NCI-H1694 (cell line): ENCODE results near the gene RBP2.
A peak's percentile ranks its signal among the peaks of the same experiment; 100 is the strongest.

Source experiments
- DNase-seq: peaks from one replicate; lab custom pipeline; 2025; lab: John Stamatoyannopoulos, UW

RBP2 gene

DNA sequence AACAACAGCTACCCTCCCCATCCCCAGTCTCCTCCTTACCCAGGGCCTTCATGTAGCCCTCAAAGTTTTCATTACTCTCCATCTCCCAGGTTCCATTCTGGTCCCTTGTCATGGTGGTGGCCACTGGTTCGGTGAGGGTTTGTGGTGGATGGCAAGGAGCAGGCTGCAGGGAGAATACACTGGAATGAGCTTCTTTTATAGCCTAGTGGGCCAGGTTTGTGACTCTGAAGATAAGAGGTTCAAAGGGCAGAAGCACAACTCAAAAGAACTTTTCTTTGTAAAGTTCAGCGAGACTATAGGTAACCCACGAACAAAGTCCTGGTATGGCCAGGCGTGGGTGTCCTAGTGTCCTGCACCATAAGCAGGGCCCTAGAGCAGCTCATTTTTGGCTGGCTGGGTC is at the start of gene RBP2:
RBP2 (minus strand) TSS at position 169 of the 400 bp plus-strand sequence; CDS start at position 112, 57 bp downstream.
- DNase-seq, result no peak

- no peak for DNase-seq
These were observed 48.7 kb upstream of the RBP2 start for GRCh38 chr3:139524841-139525636.

GRCh38 chr3:139523718-139524117 is 47.4 kb upstream of the RBP2 start:
- DNase-seq, result no peak

DNA sequence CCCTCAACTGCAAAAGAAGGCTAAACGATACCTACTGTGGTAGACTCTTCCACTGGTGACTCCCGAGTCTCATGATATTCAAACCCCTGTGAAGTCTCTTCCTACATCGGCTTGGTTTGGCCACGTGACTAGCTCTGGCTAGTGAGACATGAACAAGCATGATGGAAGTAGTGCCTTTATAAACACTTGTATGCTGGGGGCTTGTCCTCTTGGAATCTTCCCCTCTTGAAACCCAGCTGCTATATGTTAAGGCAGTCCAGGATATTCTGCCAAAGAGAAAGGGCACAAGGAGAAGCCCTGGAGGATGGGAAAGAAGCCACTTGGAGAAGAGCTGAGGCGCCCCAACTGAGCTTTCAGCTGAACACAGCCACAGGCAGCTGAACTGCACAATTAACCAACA is 46.9 kb upstream of the RBP2 start:
- DNase-seq, result no peak

DNA sequence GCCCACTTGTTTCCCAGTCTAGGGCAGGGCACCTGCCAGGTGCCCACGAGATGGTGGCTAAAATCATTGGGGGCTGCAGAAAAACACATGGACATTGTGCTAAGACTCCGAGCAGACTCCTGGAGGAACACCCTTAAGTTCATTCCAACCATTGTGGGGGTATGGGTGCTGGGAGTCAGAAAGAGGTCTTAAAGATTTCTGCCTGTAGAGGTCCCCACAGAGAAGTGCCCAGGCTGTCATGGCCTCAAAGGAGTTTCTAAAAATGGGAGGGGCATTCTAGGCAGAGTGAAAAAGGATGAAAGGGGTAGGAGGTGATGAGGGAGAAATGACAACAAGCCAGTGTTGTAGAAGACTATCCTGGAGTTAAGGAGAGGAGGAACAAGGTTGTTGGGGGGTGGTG is 46.1 kb upstream of the RBP2 start:
- no peak for DNase-seq

- peak; percentile 89 for DNase-seq
These were observed 45.5 kb upstream of the RBP2 start for GRCh38 chr3:139521816-139522215.

GRCh38 chr3:139521144-139521543 is 44.8 kb upstream of the RBP2 start:
- DNase-seq, result no peak

GRCh38 chr3:139519998-139520737 is 43.9 kb upstream of the RBP2 start:
- no peak for DNase-seq

DNA sequence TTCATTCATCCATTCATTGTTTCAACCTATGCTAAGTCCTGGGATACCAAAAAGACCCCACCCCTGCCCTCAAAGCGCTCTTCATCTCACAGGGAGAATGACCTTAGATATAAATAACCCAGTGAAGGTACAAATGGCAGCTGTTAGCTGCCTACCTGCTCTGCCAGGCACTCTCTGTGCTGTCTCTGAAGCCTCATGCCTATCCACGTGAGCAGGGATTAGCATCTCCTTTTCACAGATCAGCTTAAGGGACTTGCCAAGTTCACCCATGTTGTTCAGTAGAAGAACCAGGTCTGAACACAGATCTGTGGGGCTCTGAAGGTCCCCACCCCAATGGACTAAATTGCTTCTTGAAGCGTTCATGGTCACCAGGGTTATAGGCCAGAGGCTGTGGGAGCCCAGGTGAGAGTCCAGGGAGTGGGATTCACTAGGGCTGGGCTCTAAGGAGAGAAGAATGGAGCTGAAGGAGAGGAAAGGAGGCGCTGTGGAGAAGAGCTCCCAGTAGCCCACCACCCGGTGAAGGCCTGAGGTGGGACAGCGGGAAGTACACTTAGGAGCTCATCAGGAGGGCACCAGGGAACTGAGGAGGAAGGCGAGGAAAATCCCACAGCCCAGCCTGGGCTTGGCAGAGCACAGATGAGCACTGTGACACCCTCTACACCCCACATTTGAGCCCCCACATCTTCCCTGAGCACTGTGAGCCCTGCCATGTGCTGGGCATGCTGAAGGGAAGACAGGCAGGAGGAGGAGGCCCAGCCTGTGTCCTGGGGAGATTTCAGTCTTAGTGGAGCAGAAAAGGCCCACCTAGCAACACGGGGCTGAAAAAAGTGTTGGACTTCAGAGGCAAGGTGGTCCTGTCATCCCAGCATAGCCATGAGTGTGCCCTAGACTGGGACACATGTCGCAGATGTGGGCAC is 42.9 kb upstream of the RBP2 start:
- no peak for DNase-seq

DNA sequence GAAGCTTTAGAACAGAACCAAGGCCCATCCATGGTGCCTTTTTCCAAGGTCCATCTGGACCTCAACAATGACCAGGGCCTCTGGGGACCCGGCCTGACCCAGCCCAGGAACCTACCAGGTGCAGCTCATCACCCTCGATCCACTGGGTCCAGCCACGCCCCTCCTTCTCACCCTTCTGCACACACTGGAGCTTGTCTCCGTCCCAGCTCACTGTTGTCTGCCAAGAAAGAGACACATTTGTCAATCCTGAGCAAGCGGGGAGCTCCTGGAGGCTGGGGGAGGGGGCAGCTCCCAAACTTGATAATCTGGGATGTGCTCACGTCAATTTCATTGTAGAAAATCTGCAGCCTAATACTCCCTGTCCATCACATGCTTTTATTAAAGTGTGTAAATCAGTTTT is 42.0 kb upstream of the RBP2 start:
- DNase-seq, result no peak

DNA sequence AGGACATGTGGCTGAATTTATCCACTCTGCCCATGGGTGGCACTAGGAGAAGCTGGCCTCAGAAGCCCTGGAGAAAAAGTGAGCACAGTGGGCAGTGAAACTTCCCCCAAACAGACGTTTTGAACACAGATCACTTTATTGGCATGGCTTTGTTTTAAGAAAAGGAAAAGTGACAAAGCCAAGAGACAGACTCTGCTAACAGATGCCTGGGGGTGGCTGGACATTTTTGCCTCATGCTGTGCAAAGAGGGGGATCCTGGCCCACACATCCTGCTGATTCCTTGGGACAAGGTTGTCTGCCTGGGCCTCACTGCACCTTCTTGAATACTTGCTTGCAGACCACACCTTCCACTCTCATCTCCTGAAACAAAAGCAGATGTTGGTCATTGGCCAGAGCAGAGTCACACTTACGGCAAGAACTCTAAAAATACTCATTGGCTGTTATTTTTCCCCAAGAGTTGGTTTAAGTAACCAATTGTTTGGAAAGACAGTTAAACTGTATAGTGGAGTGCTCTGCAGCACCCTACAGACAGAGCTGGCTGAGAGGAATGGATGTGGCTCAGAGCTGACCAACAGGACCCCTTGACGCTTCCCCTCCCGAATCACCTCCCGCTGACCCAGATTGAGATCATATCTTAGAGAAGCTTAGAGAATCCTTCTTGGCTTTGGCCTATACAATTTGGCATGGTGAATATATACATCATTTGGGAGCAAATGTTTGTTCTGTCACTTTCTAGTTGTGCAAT is 41.2 kb upstream of the RBP2 start:
- no peak for DNase-seq

- no peak for DNase-seq
These were observed 38.4 kb upstream of the RBP2 start for GRCh38 chr3:139514741-139515140.

DNA sequence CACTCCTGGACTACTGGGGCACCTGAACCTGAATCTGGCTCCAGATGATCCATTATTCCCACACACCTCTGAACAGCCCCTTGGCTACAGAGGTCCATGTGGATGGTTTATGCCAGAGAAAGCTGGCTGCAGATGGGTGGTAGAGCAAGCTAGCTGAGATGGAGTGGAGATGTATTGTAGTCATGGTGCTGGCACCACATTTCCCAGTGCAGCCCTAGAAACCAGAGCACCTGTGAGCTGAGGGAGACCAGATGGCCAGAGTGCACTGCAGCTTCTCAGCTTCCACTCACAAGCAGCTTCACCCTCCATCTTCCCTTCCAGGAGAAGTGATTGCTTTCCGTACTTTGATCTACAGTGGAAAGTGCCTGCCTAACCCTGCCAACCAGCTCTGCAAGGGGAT is 33.3 kb upstream of the RBP2 start:
- DNase-seq, result no peak

DNA sequence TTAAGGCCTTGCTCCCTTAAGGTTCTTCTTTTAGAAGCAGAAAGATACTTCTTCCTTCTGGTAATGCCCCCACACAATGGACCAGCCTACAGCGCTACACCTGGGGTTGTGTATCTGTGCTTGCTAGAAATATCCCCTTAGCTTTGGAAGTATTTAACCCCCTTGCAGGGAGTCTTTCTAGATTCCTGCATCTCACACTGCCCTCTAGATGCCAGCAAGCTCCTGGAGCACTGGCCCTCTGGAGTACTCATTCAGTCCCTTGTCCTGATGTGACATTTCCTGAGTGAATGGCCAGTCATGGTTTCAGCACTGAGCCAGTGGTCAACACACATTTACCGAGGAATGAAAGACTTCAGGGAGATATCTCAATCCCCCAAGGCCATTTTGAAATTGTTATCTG is 30.4 kb upstream of the RBP2 start:
- DNase-seq, result no peak

- no peak for DNase-seq
These were observed 29.6 kb upstream of the RBP2 start for GRCh38 chr3:139505829-139506386.

- no peak for DNase-seq
These were observed 23.2 kb upstream of the RBP2 start for GRCh38 chr3:139499536-139499935.

GRCh38 chr3:139493826-139494385 is 17.6 kb upstream of the RBP2 start:
- DNase-seq, result no peak

DNA sequence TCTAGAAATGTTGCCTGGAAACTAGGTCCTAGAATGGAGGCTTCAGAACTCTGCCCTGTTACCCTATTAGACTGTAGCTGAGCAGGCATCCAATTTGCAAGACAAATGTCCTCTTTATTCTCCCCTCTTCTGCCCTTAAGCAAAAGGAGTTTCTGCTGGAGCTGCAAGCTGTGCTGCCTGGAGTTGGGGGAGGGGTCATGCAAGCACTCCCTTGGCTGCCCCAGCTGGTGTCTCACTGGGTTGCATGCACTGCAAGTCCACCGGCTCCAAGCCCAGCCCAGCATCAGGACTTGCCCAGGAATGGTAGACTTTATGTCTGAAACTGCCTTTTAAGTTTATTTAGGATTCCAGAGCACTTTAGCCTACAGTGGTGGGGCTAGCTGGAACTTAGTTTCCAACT is 15.7 kb upstream of the RBP2 start:
- no peak for DNase-seq

DNA sequence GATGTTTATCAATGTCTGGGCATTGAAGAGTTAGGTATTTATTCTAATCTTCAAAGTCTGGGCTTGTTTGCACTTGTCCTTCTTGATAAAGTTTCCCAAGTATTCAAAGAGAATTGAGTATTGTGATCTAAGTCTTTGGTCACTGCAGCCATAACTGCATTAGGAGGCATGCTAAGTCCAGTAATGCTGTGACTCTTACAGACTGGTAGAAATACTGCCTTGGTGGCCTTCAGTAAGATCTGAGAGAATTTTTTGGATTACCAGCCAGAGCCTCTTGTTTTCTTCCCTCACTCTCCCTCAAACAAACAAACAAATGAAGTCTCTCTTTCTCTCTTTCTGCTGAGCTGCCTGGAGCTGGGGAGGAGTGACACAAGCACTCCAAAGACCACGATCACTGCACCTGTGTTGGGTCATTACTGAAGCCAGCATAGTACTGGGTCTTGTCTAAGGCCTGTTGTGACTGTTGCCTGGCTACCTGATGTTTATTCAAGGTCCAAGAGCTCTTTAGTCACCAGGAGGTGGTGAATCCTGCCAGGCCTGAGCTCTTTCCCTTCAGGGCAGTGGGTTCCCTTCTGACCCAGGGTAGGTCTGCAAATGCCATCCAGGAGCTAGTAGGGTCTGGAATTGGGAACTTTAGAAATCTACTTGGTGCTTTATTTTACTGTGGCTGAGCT is 14.8 kb upstream of the RBP2 start:
- no peak for DNase-seq

- DNase-seq, result no peak
These were observed 5.9 kb upstream of the RBP2 start for GRCh38 chr3:139482206-139482605.
